GM12875 (cell line): ENCODE results near the gene MPC1.

Experiments
- H3K4me3 ChIP-seq: one replicate; pipeline ENCODE4 v1.5.1; 2011; ENCODE audit warnings: low read depth, low read length, control low read depth
- CTCF ChIP-seq: IDR thresholded peaks from 2 replicates; pipeline ENCODE4 v1.5.1; 2011; ENCODE audit warnings: low read depth, mild to moderate bottlenecking, control low read depth, inconsistent platforms, low read length, moderate library complexity, borderline replicate concordance; ENCODE audit not compliant: insufficient read depth

Gene MPC1

GRCh38 chr6:166315436-166315835 lies 67.3 kb downstream of the MPC1 start:
- no peak for TF ChIP-seq CTCF
- H3K4me3 ChIP-seq = no peak overlapping the region
